AG10803 (cell line): ENCODE results near the gene TNIP1.

Experiments
- DNase-seq: peaks from one replicate; pipeline ENCODE4 v3.0.0; 2010; ENCODE audit warnings: low read depth
- H3K4me3 ChIP-seq: 2 replicates; pipeline ENCODE4 v1.5.1; 2011; ENCODE audit warnings: mild to moderate bottlenecking, low read length, control low read depth
- CTCF ChIP-seq: conservative IDR thresholded peaks from 2 replicates; pipeline ENCODE4 v1.5.1; 2011; ENCODE audit warnings: mild to moderate bottlenecking, low read length, control low read depth, inconsistent platforms

Gene TNIP1

GRCh38 chr5:151028717-151029116 is 52.1 kb downstream of the TNIP1 start:
- no peak for TF ChIP-seq CTCF
- no peak for DNase-seq

GRCh38 chr5:151027961-151028479 is 52.8 kb downstream of the TNIP1 start:
- H3K4me3 ChIP-seq, result no peak overlapping the region
- TF ChIP-seq CTCF, result no peak
- DNase-seq, result no peak

More at GRCh38 chr5:151028717-151029116, 52.1 kb downstream of the TNIP1 start:
- no peak overlapping the region for H3K4me3 ChIP-seq

- DNase-seq, result no peak
- H3K4me3 ChIP-seq, result no peak overlapping the region
- no peak for TF ChIP-seq CTCF
Observed at GRCh38 chr5:151026679-151027078, 54.2 kb downstream of the TNIP1 start.

GRCh38 chr5:151026088-151026487 is 54.7 kb downstream of the TNIP1 start:
- no peak overlapping the region for H3K4me3 ChIP-seq
- no peak for TF ChIP-seq CTCF
- DNase-seq, result no peak

- DNase-seq, result no peak
- TF ChIP-seq CTCF, result no peak
- H3K4me3 ChIP-seq, result no peak overlapping the region
Observed at GRCh38 chr5:151025250-151025606, 55.6 kb downstream of the TNIP1 start.

- DNase-seq, result no peak
- no peak for TF ChIP-seq CTCF
- no peak overlapping the region for H3K4me3 ChIP-seq
Observed at GRCh38 chr5:151024440-151025249, 56.2 kb downstream of the TNIP1 start.

GRCh38 chr5:151023651-151024050 is 57.2 kb downstream of the TNIP1 start:
- DNase-seq, result peak; percentile 32
- TF ChIP-seq CTCF, result no peak
- H3K4me3 ChIP-seq, result no peak overlapping the region
